NCI-H524 (cell line): ENCODE data around the gene TOB2.
"Not testable (repeated sequence)": the region's sequence is repeated elsewhere in the genome, so short reads cannot be mapped to it uniquely, and the experiment has no call there.

ENCODE experiments used
- DNase-seq, 2 experiments: peaks; one replicate each; lab custom pipeline; 2025; lab: John Stamatoyannopoulos, UW

The TOB2 gene

DNA sequence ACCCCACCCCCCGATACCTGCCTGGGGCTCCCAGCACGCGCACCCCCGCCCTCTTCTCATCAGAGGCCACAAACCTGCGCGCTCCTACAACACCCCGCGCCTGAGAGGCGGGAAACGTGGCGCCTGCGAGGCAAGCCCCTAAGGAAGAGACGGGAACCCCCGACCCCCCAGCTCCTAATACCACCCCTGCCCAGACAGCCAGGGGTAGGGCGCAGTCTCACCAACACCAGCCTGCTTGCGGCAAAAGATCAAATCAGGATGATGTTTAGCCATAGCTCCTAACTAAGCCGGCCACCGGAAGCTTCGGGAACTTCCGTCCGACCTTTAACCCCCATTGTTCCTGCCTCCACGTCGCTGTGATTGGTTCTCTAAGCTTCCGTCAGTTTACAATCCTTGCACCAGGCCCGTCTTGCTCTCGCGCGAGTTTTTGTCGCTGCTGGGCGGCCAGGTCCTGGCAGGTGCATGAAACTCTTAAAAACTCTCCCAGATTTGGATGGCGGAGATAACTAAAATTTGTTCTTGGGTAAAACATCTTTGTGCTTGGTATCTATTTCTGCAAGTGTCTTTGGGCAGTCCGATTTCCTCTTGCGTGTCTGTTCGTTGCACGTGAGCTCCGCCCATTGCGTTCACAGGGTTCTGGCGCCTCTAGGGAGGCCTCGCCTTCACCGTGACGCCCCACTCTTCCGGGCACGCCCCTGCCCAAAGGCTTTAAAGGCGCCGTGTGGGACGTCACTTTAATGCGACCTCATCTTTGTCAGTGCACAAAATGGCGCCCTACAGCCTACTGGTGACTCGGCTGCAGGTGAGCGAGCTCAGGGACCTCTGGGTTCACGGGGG is 22.0 kb upstream of the TOB2 start, which contains the start of the genes ACO2 and PHF5A:
ACO2 (plus strand) TSS at position 737 of the 837 bp plus-strand sequence; CDS start at position 767, 30 bp downstream.
PHF5A (minus strand) TSS at position 312 of the 837 bp plus-strand sequence; CDS start at position 273, 39 bp downstream.
- DNase-seq: peak; percentile 98 to 99

DNA sequence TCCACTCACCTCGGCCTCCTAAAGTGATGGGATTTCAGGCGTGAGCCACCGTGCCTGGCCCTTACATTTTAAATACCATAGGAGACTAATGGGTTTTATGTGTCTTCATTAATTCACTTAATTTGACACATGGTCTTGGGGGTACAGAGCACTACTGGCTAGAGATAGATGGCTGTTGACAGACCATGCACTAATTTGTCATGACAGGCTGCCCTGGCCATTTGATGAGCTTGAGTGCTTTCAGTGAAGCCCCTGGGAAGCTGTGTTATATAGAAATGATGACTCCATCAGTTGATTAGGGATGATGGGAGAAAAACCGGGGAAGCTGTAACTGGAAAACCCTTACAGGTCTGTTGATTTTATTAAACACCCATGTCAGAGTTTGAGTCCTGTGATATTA is 15.3 kb upstream of the TOB2 start:
- DNase-seq: no peak

DNA sequence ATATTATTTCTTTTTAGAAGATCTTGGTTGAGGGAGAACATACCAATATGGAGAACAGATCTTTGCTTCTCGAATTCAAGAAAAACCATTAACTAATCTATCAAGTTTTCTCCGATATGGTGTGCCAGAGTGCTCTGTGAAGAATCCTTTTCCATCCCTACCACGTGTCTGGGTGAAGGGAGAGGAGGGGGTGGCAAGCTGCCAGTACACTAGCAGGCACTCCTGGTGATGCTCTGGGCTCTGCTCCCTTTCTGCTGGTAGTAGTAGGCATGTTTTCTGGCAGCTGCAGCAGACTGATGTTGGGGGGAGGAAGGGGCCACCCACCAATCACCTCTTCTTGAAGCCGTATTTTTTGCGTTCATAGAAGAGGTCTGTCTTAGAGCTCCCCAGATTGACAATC is 13.5 kb upstream of the TOB2 start:
- not testable (repeated sequence) for DNase-seq

DNA sequence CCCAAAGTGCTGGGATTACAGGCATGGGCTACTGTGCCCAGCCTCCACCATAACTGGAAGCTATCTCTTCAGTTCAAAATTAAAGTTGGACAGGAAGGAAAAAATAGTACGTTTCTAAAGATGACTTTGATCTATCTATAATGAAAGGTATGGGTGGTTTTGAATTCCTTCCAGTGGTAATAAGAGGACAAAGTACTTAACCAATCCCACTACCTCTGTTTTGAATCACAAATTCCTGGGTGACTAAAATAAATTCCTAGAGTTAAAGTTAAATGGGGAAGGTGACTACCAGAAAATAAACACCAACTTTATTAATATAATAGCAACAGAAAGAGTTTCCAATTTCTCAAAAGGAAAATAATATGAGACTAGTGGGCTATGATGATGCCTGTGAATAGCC is 12.8 kb upstream of the TOB2 start:
- no peak for DNase-seq

DNA sequence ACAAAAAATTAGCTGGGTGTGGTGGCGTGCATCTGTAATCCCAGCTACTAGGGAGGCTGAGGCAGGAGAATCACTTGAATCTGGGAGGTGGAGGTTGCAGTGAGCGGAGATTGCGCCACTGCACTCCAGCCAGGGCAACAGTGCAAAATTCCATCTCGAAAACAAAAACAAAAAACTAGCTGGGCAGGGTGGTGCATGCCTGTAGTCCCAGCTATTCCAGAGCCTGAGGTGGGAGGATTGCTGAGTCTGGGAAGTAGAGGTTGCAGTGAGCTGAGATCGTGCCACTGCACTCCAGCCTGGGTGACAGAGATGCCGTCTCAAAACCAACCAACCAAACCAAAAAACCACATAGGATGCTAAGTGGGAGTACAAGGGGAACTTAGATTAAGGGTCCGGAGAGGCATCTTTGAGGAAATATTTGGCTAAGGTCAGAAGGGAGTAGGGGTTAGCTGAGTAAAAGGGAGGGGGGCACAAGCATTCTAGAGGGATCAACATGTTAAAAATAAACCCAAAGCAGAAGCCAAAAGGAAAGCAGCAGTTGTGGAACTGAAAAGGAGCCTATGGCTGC is 11.6 kb upstream of the TOB2 start:
- DNase-seq: no peak

DNA sequence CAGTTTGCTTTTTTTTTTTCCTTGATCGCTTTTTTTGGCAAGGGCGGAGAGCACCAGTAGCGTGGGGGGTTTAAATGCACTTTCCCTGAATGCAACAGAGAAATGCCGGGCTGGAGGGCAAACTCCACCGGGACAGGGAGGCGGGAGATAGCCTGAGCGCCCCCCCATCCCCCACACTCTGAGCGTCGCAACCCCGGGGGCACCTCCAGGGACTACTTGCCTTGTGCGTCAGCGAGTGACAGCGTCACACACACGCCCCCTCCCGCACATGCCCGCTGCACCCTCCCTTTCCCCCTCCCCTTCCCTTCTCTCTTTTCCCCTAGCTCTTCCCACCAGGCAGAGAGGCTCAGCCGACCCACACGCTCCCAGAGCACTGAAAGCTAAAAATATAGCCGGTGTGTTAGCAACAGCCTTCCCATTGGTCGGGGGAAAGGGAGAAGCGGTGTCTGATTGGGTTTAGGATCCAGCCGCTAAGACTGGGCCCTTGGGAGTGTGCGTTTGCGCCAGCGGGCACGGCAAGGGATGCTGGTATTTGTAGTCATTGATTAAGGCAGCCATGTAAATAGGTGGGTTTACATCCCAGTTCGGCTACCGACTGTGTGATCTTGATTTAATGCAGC is 1.7 kb upstream of the TOB2 start:
- DNase-seq: peak; percentile 100

DNA sequence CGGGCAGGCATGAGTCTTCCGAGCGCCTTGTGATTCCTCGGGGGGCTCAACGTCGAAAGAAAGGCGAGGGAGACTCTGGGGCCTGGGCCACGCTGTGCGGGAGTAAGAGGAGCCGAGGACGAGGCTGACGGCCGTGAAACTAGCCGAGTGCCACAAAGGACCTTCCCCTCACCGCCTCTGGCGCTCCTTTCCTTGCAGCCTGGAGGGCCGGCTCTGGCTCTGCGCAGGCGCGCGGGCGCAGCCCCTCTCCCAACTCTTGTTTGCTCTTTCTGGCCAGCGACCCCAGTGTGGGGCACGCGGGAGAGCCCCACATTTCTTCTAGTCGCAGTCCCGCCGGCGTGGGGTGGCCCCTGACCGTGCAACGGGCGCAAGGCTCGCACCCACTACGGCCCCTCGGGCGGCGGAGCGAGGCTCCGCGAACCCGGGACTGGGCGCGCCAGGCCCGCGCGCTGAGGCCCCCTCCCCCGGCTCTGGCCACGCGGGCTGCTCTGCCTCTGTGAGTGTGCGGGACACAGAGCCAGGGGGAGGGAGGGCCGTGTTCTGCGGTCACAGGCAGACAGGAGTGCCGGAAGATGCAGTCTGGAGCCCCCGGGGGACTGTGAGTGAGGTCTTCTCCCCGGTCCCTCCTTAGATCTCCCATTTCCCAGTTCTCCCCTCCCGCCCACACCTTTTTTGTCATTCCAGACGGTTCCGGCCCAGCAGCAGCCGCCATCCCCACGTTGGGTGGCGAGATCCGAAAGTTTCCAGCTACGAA is 1.0 kb upstream of the TOB2 start:
- peak; percentile 57 to 81 for DNase-seq

DNA sequence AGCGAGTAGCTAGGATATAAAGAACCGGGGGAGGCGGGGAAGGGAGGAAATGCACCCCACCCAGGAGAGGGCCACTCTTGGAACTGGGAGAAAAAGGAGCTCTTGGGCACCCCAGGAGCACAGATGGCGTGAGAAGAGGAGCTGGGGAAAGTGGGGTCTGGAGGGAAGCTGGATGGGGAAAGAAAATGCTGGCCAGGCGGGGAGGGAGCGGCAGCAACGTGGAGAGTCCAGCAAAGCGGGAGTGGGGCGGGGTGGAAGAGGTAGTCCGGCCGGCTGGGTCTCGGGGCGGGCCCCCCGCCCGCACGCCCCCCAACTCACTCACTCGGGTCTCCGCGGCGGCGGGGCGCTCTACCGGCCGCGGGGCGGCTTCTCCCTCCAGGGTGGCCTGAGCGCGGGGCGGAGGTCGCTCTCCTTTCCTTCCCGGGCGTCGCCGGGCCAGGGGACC is 522 bp downstream of the TOB2 start:
- DNase-seq: peak in 1 of 2 experiments; percentile 51

DNA sequence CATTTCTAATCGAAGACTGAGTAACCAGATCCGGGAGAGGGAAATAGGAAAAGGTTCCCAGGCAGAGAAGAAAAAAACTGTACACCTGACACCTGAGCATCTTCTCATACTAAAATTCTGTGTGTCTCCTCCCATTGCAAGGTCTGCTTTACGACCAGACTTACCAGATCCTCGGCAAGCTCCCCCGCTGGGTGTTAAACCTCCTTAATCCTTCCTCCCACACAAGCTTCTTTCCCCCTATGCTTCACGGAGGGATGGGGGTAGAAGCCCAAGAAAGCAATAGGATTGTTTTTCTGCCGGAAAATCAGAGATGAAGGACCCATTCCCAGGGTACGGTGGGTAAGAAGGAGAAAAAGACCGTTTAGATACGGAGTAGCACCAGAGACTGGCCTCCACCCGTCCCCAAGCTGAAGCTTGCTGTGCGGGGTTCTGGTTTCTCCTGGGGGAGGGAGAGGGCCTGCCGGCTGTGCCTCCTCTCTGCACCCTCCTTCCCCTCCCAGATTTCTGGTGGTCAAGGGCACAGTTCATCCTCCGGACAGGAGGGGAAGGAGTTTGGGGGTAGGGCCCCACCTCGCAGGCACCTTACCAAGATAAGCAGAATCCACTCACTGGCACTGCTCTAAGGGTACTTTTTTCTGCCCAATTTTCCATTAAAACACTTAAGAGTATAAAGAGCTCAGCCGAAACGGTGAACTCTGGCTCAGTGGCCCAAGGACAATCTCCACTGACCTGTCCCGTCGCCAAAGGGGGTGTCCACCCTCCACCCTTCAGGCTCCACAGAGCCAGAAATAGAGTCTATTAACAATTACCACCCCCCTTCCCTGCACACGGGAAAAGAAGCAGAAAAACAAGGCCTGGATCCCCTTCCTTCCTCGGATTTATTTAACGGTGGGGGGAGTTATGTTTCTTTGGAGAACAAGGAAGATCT is 1.2 kb downstream of the TOB2 start:
- DNase-seq: peak; percentile 72 to 83

DNA sequence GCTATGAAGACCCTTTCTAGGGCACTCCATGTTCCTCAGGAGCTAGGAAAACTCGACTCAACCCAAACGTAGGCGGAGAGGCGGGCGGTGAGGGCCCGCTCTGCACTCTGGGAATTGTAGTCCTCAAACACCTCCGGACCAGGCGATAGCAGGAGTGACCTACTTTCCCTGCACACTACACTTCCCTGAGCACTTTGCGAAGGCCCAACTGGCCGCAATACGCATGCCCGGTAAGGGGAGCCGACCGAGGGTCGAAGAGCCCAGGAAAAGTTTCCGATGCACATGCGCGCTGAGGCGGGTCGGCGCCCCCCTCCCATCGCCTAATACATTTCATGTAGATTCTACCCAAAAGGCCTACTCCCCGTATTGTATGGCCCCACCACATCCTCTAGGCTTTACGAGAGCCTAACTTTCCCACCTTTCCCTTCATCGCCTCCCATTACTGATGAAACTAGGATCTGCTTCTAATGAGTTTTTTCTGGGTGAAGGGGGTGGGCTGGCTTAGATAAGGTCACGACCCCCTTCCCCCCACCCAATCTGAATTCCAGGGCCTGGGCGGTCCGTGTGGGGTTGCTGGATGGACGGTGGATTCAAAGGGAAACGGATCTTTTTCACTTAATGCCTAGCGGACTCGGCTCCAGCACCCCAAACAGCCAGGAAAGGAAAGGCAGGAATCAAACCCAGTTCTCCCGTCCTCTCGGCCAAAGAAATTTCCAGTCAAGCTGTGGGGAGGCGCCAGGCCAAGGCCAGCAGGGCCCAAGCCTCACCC is 2.1 kb downstream of the TOB2 start:
- DNase-seq: peak; percentile 93 to 98

DNA sequence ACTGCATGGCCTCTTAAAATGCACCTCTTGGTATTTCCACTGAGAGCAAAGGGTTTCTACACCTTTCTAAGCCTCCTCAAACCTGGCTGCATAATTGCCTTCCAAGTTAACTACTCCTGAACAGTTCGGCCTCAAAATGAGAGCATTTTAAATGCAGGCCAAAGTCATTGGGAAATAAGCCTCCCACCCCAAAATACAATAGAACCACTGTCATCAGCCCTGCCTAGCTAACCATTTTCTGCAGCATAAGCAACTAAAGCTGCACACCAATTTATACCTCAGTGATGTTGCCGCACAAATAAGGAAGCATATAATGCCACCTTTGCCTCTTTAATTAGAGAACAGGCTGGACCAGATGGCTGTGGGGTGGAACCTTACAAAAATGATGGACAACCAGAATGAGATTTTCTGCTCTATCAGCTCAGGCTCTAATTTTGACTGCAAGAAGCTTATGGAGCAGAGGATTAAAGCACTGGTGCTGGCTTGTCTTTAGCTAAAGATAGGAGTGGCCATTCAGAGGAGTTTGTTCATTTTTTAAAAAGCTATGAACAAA is 4.3 kb downstream of the TOB2 start:
- DNase-seq: peak; percentile 63 to 89

DNA sequence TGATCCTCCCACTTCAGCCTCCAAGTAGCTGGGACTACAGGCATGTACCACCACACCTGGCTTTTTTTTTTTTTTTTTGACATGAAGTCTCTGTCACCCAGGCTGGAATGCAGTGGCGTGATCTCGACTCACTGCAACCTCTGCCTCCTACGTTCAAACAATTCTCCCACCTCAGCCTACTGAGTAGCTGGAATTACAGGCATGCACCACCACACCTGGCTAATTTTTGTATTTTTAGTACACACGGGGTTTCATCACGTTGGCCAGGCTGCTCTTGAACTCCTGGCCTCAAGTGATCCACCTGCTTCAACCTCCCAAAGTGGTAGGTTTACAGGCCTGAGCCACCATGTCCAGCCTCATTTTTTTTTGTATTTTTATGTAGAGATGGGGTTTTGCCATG is 6.1 kb downstream of the TOB2 start:
- DNase-seq: not testable (repeated sequence)

DNA sequence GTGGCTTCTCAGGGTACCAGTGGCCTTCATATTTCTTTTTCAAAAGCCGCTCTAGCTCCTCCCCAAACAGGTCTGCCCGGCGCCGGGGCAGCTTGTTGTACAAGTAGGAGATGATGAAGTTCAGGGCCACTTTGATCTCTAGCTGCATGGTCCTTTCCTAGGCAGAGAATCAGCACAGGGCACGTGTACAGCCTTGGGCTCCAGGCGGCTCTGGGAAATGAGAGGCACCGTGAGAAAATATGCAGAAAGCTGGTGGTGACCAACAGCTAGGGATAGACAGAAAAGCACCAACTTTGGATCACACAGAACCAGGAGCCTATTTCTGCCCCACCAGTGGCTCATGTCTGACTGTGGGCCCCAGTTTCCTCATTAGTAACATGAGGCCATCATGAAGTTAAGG is 9.4 kb downstream of the TOB2 start:
- DNase-seq: no peak

DNA sequence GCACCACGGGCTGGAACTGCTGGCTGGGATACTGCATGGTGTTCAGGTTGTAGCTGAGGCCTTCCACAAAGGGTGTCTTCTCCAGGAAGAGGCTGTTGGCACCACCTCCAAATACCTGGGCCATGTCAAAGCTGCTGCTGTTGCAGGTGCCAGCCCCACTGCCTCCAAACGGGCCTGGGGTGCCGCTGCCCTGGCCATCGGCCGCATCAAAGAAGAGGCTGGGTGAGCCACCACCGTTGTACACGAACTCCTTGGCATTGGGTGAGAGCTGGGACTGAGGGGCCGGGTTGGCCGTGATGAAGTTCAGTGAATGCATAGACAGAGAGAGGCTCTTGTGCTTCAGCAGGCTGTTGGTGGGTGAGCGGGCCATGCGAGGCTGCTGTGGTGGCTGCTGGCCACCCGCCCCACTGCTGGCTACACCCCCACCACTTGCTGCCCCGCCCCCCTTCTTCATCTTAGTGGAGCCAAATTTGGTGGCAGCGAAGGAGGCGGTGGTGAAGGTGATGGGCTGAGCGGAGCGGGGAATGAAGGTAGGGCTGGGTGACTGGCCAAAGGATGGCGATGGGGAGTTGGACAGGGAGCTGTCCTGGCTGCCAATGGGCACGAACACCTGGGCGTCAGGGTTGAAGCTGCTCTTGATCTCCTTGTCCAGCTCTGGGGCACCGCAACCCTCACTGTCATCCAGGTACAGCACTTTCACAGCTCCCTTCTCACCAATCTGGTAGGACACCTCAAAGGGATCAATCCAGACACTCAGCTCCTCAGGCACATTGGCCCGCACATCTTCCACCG is 10.1 kb downstream of the TOB2 start:
- no peak for DNase-seq

DNA sequence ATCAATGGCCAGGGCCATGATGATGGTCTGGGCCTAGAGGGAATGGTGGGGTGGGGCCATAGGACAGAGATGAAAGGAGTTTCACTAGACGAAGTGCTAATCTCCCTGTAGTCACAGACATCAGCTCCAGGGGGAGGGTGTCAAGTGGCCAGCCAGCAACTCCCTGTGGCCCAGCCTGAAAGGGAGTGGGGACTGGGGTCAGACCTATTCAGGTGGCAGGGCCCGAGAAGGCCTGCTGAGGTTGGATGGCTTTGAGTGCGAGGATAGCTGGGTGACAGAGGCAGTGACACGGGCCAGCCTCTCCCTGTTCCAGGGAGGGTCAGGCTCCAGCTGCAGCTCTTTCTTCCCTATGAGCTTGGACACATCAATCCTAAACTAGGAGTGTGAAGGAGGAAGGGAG is 11.0 kb downstream of the TOB2 start:
- DNase-seq: no peak

DNA sequence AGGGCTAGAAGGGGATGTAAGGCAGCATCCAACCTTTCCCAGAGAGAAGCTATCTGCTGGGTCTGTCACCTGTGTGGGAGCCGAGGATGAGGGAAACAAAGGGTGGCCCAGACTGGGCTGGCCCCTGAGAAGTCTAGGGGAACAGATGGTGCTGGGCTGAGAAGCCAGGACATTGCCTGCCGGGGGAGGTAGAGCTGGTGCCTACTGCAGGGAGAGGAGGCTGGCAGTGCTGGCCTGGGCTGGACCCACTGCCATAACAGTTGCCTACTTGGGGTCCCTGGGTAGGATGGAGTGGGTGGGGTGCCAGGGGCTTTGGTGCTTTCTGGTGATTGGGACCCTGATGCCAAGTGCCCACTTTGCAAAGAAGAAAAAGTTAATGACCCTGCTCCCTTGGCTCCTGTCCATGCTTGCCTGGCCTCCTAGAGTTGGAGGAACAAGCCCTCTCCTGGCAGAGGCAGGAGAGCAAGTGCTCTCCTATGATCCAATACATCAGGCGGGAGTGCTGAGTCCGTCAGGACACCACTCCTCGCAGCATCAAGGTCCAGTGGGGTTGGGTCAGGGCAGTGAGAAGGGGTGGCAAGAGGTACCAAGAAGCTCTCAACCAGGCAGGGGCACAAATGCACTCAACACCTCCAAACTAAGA is 12.1 kb downstream of the TOB2 start:
- DNase-seq: peak in 1 of 2 experiments; percentile 27

DNA sequence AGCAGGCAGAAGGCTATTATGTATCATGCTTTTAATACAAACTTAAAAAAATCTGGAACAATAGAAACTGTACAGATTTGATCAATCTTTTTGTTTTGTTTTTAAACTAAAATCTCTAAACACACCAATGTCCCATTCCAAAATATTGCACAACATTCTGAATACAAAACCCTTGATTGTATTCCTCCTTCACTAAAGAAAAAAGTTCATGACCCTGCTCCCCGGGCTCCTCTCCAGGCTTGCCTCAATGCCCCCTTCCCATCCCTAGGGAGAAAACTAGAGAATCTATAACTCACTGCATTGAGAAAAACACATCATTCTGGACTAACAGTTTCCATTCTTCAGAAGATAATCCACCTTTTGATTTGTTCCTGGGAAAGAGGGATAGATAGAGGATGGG is 13.1 kb downstream of the TOB2 start:
- not testable (repeated sequence) for DNase-seq

DNA sequence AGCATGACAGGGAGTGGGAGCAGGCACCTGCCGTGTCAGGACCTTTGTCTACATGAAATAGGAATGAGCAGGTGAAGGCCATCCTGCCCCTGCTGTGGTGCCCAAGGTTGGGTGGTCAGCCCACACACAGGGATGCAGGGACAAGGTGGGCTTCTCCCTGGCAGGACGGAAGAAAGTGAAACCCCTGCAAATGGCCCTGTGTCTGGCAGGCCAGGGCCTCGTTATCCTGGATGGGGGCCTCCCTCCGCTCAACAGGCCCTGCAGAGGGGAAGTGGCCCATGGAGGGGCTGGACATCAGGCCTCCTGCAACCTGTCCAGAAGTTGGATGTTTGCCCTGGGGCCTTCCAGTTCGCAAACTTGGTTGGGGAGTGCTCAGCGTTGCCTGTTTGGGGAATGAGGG is 14.9 kb downstream of the TOB2 start:
- DNase-seq: no peak

DNA sequence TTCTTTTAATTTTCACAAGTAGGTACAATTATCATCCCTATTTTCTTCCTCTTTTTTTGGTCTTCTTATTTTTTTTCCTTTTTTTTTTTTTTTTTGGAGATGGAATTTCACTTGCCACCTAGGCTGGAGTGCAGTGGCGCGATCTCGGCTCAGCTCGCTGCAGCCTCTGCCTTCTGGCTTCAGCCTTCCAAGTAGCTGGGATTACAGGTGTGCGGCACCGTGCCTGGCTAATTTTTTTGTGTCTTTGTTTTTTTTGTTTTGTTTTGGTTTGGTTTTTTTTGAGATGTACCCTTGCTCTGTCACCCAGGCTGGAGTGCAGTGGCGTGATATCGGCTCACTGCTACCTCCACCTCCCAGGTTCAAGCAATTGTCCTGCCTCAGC is 16.7 kb downstream of the TOB2 start:
- DNase-seq: no peak
